Neural progenitor cell (in vitro differentiated cells): ENCODE measurements around the gene PPP1R36.

Experiments used
- CTCF ChIP-seq: fragments of 200-600 bp; sonication (generic); IDR thresholded peaks from 2 replicates; pipeline ENCODE4 v1.5.1; 2017; ENCODE audit warnings: antibody characterized with exemption, mild to moderate bottlenecking
- EZH2 ChIP-seq: fragments of 200-600 bp; sonication (generic); IDR thresholded peaks from 2 replicates; pipeline ENCODE4 v1.6.1; 2017; ENCODE audit warnings: antibody characterized with exemption, mild to moderate bottlenecking, moderate library complexity

DNA sequence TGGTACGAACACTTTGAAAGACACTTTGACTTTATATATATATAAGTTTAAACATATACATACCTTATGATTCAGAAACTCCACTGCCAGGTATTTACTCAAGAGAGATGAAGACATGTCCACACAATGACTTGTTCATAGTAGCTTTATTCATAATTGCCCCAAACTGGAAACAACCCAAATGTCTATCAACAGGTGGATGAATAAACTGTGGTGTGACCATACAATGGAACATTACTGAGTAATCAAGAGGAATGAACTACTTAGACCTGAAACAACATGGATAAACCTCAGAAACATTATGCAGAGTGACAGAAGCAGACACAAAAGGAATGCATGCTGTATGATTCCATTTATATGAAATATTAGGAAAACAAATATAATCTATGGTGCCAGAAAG lies 71.1 kb downstream of the PPP1R36 start:
- TF ChIP-seq CTCF, result no peak
- no peak for TF ChIP-seq EZH2
